ENCODE data around the gene RAD21L1. TPM values are rescaled to one million over a fixed set of nuclear protein-coding genes. Genes with fewer than 3 reads are reported as not detected.

Gene RAD21L1
- total RNA-seq, 2 donors from 2014 or later: 0.25 to 0.47 TPM

GRCh38 chr20:1191299-1191698 lies 34.5 kb upstream of the RAD21L1 start:
- Mint-ChIP-seq H3K27ac (no peak overlapping the region), H3K9me3 (no peaks in the 10 kb centered on the region)

GRCh38 chr20:1195226-1195625 lies 30.6 kb upstream of the RAD21L1 start:
- Mint-ChIP-seq H3K27ac (no peak overlapping the region), H3K9me3 (no peaks in the 10 kb centered on the region), H3K36me3 (no peaks in the 10 kb centered on the region)
- ATAC-seq (no peak), DNase-seq (ENCODE audit: low spot score in 2 of 2) (no peak)

More at GRCh38 chr20:1191299-1191698, 34.5 kb upstream of the RAD21L1 start:
- DNase-seq (ENCODE audit: low spot score in 2 of 2) (no peak), ATAC-seq (no peak)
- no peaks in the 10 kb centered on the region for H3K36me3 Mint-ChIP-seq

GRCh38 chr20:1196634-1197033 lies 29.2 kb upstream of the RAD21L1 start:
- DNase-seq (ENCODE audit: low spot score in 2 of 2) (no peak), ATAC-seq (no peak)
- Mint-ChIP-seq H3K36me3 (no peaks in the 10 kb centered on the region), H3K27ac (no peak overlapping the region), H3K9me3 (no peaks in the 10 kb centered on the region)

- no peak for ATAC-seq
Measured at GRCh38 chr20:1197801-1198200, 28.0 kb upstream of the RAD21L1 start.

GRCh38 chr20:1198751-1199150 lies 27.1 kb upstream of the RAD21L1 start:
- Mint-ChIP-seq H3K36me3 (no peaks in the 10 kb centered on the region), H3K9me3 (no peaks in the 10 kb centered on the region), H3K27ac (no peak overlapping the region)
- DNase-seq (ENCODE audit: low spot score in 2 of 2): no peak
- no peak for ATAC-seq

More at GRCh38 chr20:1197801-1198200, 28.0 kb upstream of the RAD21L1 start:
- DNase-seq (ENCODE audit: low spot score in 2 of 2): no peak
- Mint-ChIP-seq H3K9me3 (no peaks in the 10 kb centered on the region), H3K27ac (no peak overlapping the region), H3K36me3 (no peaks in the 10 kb centered on the region)

GRCh38 chr20:1199212-1199873 lies 26.5 kb upstream of the RAD21L1 start:
- no peaks in the 10 kb centered on the region for H3K9me3 Mint-ChIP-seq
- H3K27ac Mint-ChIP-seq: no peak overlapping the region
- H3K36me3 Mint-ChIP-seq: no peaks in the 10 kb centered on the region
- ATAC-seq (no peak), DNase-seq (ENCODE audit: low spot score in 2 of 2) (no peak)

- Mint-ChIP-seq H3K9me3 (no peaks in the 10 kb centered on the region), H3K36me3 (no peaks in the 10 kb centered on the region)
- ATAC-seq: no peak
Measured at GRCh38 chr20:1199964-1200363, 25.9 kb upstream of the RAD21L1 start.

GRCh38 chr20:1202762-1203504 lies 22.9 kb upstream of the RAD21L1 start, which contains the start of gene C20orf202:
Gene C20orf202, plus strand, starts transcription at chr20:1203454. Its CDS starts 132 bp downstream, at chr20:1203586.
- DNase-seq (ENCODE audit: low spot score in 2 of 2): no peak
- H3K27ac Mint-ChIP-seq: no peak within 1 kb of the TSS
- H3K36me3 Mint-ChIP-seq: no peaks in the 10 kb centered on the region
- no peaks in the 10 kb centered on the region for H3K9me3 Mint-ChIP-seq
- ATAC-seq: no peak

More at GRCh38 chr20:1199964-1200363, 25.9 kb upstream of the RAD21L1 start:
- H3K27ac Mint-ChIP-seq: no peak overlapping the region
- DNase-seq (ENCODE audit: low spot score in 2 of 2): no peak

GRCh38 chr20:1203630-1204029 lies 22.2 kb upstream of the RAD21L1 start:
- ATAC-seq (no peak), DNase-seq (ENCODE audit: low spot score in 2 of 2) (no peak)
- Mint-ChIP-seq H3K9me3 (no peaks in the 10 kb centered on the region), H3K36me3 (no peaks in the 10 kb centered on the region), H3K27ac (no peak overlapping the region)

- DNase-seq (ENCODE audit: low spot score in 2 of 2) (no peak), ATAC-seq (no peak)
- H3K36me3 Mint-ChIP-seq: no peaks in the 10 kb centered on the region
- H3K9me3 Mint-ChIP-seq: no peaks in the 10 kb centered on the region
- H3K27ac Mint-ChIP-seq: no peak overlapping the region
Measured at GRCh38 chr20:1204113-1204512, 21.7 kb upstream of the RAD21L1 start.

- ATAC-seq (no peak), DNase-seq (ENCODE audit: low spot score in 2 of 2) (no peak)
- Mint-ChIP-seq H3K36me3 (no peaks in the 10 kb centered on the region), H3K27ac (no peak overlapping the region), H3K9me3 (no peaks in the 10 kb centered on the region)
Measured at GRCh38 chr20:1204576-1204975, 21.3 kb upstream of the RAD21L1 start.

- ATAC-seq (no peak), DNase-seq (ENCODE audit: low spot score in 2 of 2) (no peak)
- no peak overlapping the region for H3K27ac Mint-ChIP-seq
- no peaks in the 10 kb centered on the region for H3K36me3 Mint-ChIP-seq
- H3K9me3 Mint-ChIP-seq: no peaks in the 10 kb centered on the region
Measured at GRCh38 chr20:1205802-1206201, 20.0 kb upstream of the RAD21L1 start.

GRCh38 chr20:1206366-1207148 lies 19.3 kb upstream of the RAD21L1 start:
- no peak for ATAC-seq
- Mint-ChIP-seq H3K27ac (no peak overlapping the region), H3K9me3 (no peaks in the 10 kb centered on the region), H3K36me3 (no peaks in the 10 kb centered on the region)
- no peak for DNase-seq (ENCODE audit: low spot score in 2 of 2)

- H3K9me3 Mint-ChIP-seq: no peaks in the 10 kb centered on the region
Measured at GRCh38 chr20:1207293-1207878, 18.5 kb upstream of the RAD21L1 start.

GRCh38 chr20:1209447-1210387 lies 16.1 kb upstream of the RAD21L1 start:
- ATAC-seq (peak; percentile 38 to 81), DNase-seq (ENCODE audit: low spot score in 2 of 2) (no peak)
- no peaks in the 10 kb centered on the region for H3K9me3 Mint-ChIP-seq
- H3K36me3 Mint-ChIP-seq: no peaks in the 10 kb centered on the region
- H3K27ac Mint-ChIP-seq: no peak overlapping the region

More at GRCh38 chr20:1207293-1207878, 18.5 kb upstream of the RAD21L1 start:
- ATAC-seq: no peak
- no peak for DNase-seq (ENCODE audit: low spot score in 2 of 2)
- no peak overlapping the region for H3K27ac Mint-ChIP-seq
- H3K36me3 Mint-ChIP-seq: no peaks in the 10 kb centered on the region

- no peaks in the 10 kb centered on the region for H3K9me3 Mint-ChIP-seq
- ATAC-seq (no peak), DNase-seq (ENCODE audit: low spot score in 2 of 2) (no peak)
- no peak overlapping the region for H3K27ac Mint-ChIP-seq
- no peaks in the 10 kb centered on the region for H3K36me3 Mint-ChIP-seq
Measured at GRCh38 chr20:1210501-1210900, 15.3 kb upstream of the RAD21L1 start.
